PFSK-1 (cell line): ENCODE data around the gene GDPGP1.

Experiments used
- FOXP2 ChIP-seq: optimal IDR thresholded peaks from 2 replicates; pipeline ENCODE3; 2011; ENCODE audit warnings: borderline replicate concordance, control low read depth, inconsistent platforms; ENCODE audit not compliant: insufficient read depth; ENCODE audit errors: extremely low read length, extremely low read depth
- POLR2AphosphoS5 ChIP-seq: IDR thresholded peaks from 2 replicates; pipeline ENCODE4 v1.6.1; 2012; ENCODE audit warnings: low read depth, mild to moderate bottlenecking, control low read depth, low read length, moderate library complexity
- REST ChIP-seq, 2 experiments: IDR thresholded peaks; 2 replicates each; pipeline versions ENCODE4 v1.6.1 to v1.8.0; 2011 to 2012; ENCODE audit warnings: low read depth in 2 of 2, low read length in 2 of 2, control low read depth in 1 of 2, inconsistent platforms in 1 of 2, mild to moderate bottlenecking in 1 of 2, moderate library complexity in 1 of 2; ENCODE audit not compliant: insufficient read depth in 1 of 2
- SIN3A ChIP-seq: IDR thresholded peaks from 2 replicates; pipeline ENCODE4 v1.6.1; 2012; ENCODE audit warnings: mild to moderate bottlenecking, low read length, moderate library complexity, borderline replicate concordance; ENCODE audit not compliant: insufficient read depth
- TAF1 ChIP-seq: IDR thresholded peaks from 2 replicates; pipeline ENCODE4 v1.6.1; 2012; ENCODE audit warnings: low read length, control low read depth, borderline replicate concordance; ENCODE audit not compliant: insufficient read depth

GDPGP1 gene

GRCh38 chr15:90208356-90208755 is 25.7 kb upstream of the GDPGP1 start:
- no peak for TF ChIP-seq FOXP2
- TF ChIP-seq POLR2AphosphoS5: no peak
- no peak for TF ChIP-seq TAF1
- no peak for TF ChIP-seq REST (IDR thresholded peaks at IDR 0.05; ENCODE audit: insufficient read depth in 1 of 2, low read depth in 2 of 2, low read length in 2 of 2)
- TF ChIP-seq SIN3A: no peak

- TF ChIP-seq SIN3A: no peak
- no peak for TF ChIP-seq REST (IDR thresholded peaks at IDR 0.05; ENCODE audit: insufficient read depth in 1 of 2, low read depth in 2 of 2, low read length in 2 of 2)
- TF ChIP-seq POLR2AphosphoS5: no peak
- TF ChIP-seq FOXP2: no peak
- no peak for TF ChIP-seq TAF1
These were observed 24.4 kb upstream of the GDPGP1 start for GRCh38 chr15:90209591-90209990.

GRCh38 chr15:90210593-90210992 is 23.4 kb upstream of the GDPGP1 start:
- TF ChIP-seq SIN3A (no peak), POLR2AphosphoS5 (no peak), TAF1 (no peak), FOXP2 (no peak)

- TF ChIP-seq POLR2AphosphoS5: no peak
These were observed 23.0 kb upstream of the GDPGP1 start for GRCh38 chr15:90211009-90211408.

- no peak for TF ChIP-seq POLR2AphosphoS5
- no peak for TF ChIP-seq SIN3A
- TF ChIP-seq REST (IDR thresholded peaks at IDR 0.05; ENCODE audit: insufficient read depth in 1 of 2, low read depth in 2 of 2, low read length in 2 of 2): no peak
- no peak for TF ChIP-seq FOXP2
- no peak for TF ChIP-seq TAF1
These were observed 22.4 kb upstream of the GDPGP1 start for GRCh38 chr15:90211440-90212143.

GRCh38 chr15:90212221-90213098 is 21.5 kb upstream of the GDPGP1 start:
- TF ChIP-seq POLR2AphosphoS5 (no peak), SIN3A (no peak), REST (IDR thresholded peaks at IDR 0.05; ENCODE audit: insufficient read depth in 1 of 2, low read depth in 2 of 2, low read length in 2 of 2) (no peak), FOXP2 (no peak), TAF1 (no peak)
